Thyroid gland (tissue), 4 donors: ENCODE results near the gene TAB2. TPM values are rescaled to one million over a fixed set of nuclear protein-coding genes. Genes with fewer than 3 reads are reported as not detected.
"Not testable (repeated sequence)": the region's sequence is repeated elsewhere in the genome, so short reads cannot be mapped to it uniquely, and the experiment has no call there.

Experiments used
- DNase-seq, 2 donors: peaks; one replicate each; pipeline ENCODE4 v3.0.0-alpha.2; 2019
- H3K27ac ChIP-seq, 3 donors: fragments of 200-600 bp; sonication (generic); 1 replicate in 2 of 3; 2 replicates in 1 of 3; pipeline ENCODE4 v1.5.1; 2016 to 2019; ENCODE audit warnings: mild to moderate bottlenecking in 1 of 3, moderate library complexity in 1 of 3
- H3K27me3 ChIP-seq: fragments of 200-600 bp; sonication (generic); one replicate; pipeline ENCODE4 v1.5.1; 2019
- H3K36me3 ChIP-seq, 2 donors: fragments of 200-600 bp; sonication (generic); one replicate each; pipeline ENCODE4 v1.5.1; 2016 to 2019
- H3K4me1 ChIP-seq, 2 donors: fragments of 200-600 bp; sonication (generic); one replicate each; pipeline ENCODE4 v1.5.1; 2017 to 2019
- H3K4me3 ChIP-seq, 3 donors: fragments of 200-600 bp; sonication (generic); replicated peaks in 1 of 3; 1 replicate in 2 of 3; 2 replicates in 1 of 3; pipeline ENCODE4 v1.5.1; 2016; ENCODE audit warnings: mild to moderate bottlenecking in 1 of 3
- H3K9me3 ChIP-seq: fragments of 200-600 bp; sonication (generic); one replicate; pipeline ENCODE4 v1.5.1; 2017
- POLR2A ChIP-seq, 2 donors: fragments of 450-650 bp; IDR thresholded peaks; one replicate each; pipeline ENCODE4 v1.6.1; 2017; ENCODE audit warnings: antibody characterized with exemption in 2 of 2, mild to moderate bottlenecking in 2 of 2, moderate library complexity in 1 of 2
- WGBS, 2 donors: methylation state at CpG; one replicate each; pipeline ENCODE4 v1.1.5; 2017; 5-methylcytosine and 5-hydroxymethylcytosine counted together
- intact Hi-C: fragments of 100-400 bp; cut with DNase I; formaldehyde crosslinking; loops from one replicate; pipeline ENCODE4 v1.15.1; 2023
- small RNA-seq: library from RNA; depleted of rRNA; stranded (forward); fragments of <200 nt; gene quantifications from one replicate; pipeline ENCODE3, GENCODE V24; 2016
- total RNA-seq, 4 donors: library from RNA; depleted of rRNA; stranded (reverse); fragments of >200 nt; gene quantifications; one replicate each; pipeline ENCODE4 v1.2.3, GENCODE V29; 2016
- TF ChIP-seq, protein P1 (sequence below), 6 experiments: fragments of 200-600 bp in 3 of 6; fragments of 450-650 bp in 3 of 6; sonication (generic) in 3 of 6; IDR thresholded peaks; one replicate each; pipeline ENCODE4 v1.5.1; 2016 to 2019; ENCODE audit warnings: antibody characterized with exemption in 6 of 6, mild to moderate bottlenecking in 2 of 6, inconsistent platforms in 1 of 6, moderate library complexity in 1 of 6

Gene TAB2
- total RNA-seq, 4 donors from 2014 or later: 58.5 to 74.3 (median 64.7) TPM

DNA sequence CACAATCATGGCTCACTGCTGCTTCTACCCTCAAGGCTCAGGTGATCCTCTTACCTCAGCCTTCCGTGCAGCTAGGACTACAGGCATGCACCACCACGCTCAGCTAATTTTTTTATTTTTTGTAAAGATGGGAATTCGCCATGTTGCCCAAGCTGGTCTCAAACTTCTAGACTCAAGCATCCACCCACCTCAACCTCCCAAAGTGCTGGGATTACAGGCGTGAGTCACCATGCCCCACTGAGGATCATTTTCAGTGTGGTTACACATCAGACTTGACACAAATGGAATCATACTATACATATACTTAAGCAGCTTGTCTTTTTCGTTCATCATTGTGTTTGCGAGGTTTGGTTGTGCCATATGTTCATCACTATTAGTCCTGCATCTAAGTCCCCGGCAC lies 140.7 kb downstream of the TAB2 start:
- Histone ChIP-seq H3K9me3 (no peaks in the 10 kb centered on the region), H3K36me3 (no peaks in the 10 kb centered on the region), H3K27ac (no peak overlapping the region), H3K4me1 (peaks cover 29 to 43% of the 10 kb centered on the region in 2 donors), H3K27me3 (no peaks in the 10 kb centered on the region), H3K4me3 (no peak overlapping the region)
- intact Hi-C loops: no loop called here
- WGBS, 2 donors: 96 to 97% methylated on average over 7 of the region's 7 CpGs
- no peak for DNase-seq
- TF ChIP-seq, protein P1, sequence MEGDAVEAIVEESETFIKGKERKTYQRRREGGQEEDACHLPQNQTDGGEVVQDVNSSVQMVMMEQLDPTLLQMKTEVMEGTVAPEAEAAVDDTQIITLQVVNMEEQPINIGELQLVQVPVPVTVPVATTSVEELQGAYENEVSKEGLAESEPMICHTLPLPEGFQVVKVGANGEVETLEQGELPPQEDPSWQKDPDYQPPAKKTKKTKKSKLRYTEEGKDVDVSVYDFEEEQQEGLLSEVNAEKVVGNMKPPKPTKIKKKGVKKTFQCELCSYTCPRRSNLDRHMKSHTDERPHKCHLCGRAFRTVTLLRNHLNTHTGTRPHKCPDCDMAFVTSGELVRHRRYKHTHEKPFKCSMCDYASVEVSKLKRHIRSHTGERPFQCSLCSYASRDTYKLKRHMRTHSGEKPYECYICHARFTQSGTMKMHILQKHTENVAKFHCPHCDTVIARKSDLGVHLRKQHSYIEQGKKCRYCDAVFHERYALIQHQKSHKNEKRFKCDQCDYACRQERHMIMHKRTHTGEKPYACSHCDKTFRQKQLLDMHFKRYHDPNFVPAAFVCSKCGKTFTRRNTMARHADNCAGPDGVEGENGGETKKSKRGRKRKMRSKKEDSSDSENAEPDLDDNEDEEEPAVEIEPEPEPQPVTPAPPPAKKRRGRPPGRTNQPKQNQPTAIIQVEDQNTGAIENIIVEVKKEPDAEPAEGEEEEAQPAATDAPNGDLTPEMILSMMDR (IDR thresholded peaks at IDR 0.05): no peak
- TF ChIP-seq POLR2A (IDR thresholded peaks at IDR 0.05): no peak

DNA sequence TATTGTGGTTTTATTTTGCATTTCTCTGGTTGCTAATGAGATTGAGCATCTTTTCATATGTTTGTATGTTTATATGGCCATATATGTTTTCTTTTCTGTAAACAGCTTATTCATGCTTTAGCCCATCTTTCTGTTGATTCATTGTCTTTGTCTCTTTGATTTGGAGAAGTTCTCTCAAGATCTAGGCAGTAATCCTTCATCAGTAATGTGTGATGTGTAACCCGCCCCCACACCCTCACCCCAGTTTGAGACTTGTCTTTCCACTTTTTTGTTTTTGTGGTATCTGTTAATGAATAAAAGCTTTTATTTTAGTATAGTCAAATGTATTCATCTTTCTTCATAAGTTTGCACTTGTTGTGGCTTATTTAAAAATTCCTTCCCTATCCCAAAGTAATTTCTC lies 141.3 kb downstream of the TAB2 start:
- TF ChIP-seq, protein P1 (IDR thresholded peaks at IDR 0.05): no peak
- TF ChIP-seq POLR2A (IDR thresholded peaks at IDR 0.05): no peak
- intact Hi-C loops: no loop called here
- peaks cover 25 to 42% of the 10 kb centered on the region in 2 donors for H3K4me1 ChIP-seq
- H3K27me3 ChIP-seq: no peaks in the 10 kb centered on the region
- no peaks in the 10 kb centered on the region for H3K9me3 ChIP-seq
- no peak overlapping the region for H3K27ac ChIP-seq
- no peak for DNase-seq
- no peak overlapping the region for H3K4me3 ChIP-seq
- H3K36me3 ChIP-seq: no peaks in the 10 kb centered on the region
- WGBS, 2 donors: 97 to 100% methylated on average over 1 of the region's 1 CpG

DNA sequence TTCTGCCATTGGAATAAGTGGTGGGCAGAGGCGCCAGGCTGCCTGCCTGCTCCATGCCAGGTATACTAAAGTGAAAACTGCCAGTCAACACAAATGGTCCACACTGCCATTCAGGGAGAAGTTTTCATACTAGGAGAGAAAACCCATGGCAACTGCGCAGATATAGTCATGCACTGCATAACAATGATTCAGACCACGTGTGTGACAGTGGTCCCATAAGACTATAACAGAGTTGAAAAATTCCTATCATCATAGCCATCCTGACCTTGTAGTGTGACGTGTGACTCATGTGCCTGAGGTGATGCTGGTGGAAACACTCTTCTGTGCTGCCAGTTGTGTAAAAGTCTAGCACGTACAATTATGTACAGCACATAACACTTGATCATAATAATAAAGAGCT lies 142.2 kb downstream of the TAB2 start:
- no peaks in the 10 kb centered on the region for H3K9me3 ChIP-seq
- WGBS, 2 donors: 71 to 73% methylated on average over 4 to 5 of the region's 5 CpGs
- intact Hi-C loops: no loop called here
- no peak overlapping the region for H3K27ac ChIP-seq
- no peaks in the 10 kb centered on the region for H3K36me3 ChIP-seq
- peaks cover 29 to 44% of the 10 kb centered on the region in 2 donors for H3K4me1 ChIP-seq
- TF ChIP-seq POLR2A (IDR thresholded peaks at IDR 0.05): no peak
- TF ChIP-seq, protein P1 (IDR thresholded peaks at IDR 0.05): no peak
- no peaks in the 10 kb centered on the region for H3K27me3 ChIP-seq
- no peak for DNase-seq
- H3K4me3 ChIP-seq: no peak overlapping the region

DNA sequence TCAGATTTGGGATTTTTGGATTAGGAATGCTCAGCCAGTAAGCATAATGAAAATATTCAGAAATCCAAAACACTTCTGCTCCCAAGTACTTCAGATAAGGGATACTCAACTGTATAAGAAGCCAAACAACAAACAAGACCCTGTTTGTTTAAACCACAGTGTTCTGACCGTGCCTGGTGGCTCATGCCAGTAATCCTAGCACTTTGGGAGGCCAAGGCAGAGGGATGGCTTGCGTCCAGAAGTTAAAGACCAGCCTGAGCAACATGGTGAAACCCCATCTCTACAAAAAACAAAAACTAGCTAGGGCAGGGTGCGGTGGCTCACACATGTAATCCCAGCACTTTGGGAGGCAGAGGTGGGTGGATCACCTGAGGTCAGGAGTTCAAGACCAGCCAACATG lies 142.7 kb downstream of the TAB2 start:
- H3K36me3 ChIP-seq, H3K4me3 ChIP-seq, H3K9me3 ChIP-seq, H3K27ac ChIP-seq, H3K27me3 ChIP-seq, intact Hi-C loops: not testable (repeated sequence)
- peak in 1 of 2 donors; percentile 23 for DNase-seq
- peaks cover 26 to 39% of the 10 kb centered on the region in 2 donors for H3K4me1 ChIP-seq
- 46 to 83% methylated on average over 3 of the region's 3 CpGs for WGBS, 2 donors

Small RNAs within 50 kb of the gene (small RNA-seq; reads per million reads assigned to genes)
- not detected for gene RN7SL234P

Other genes with a start within 250 kb of the TAB2 start
- gene SUMO4, start 82.5 kb downstream of the TAB2 start, total RNA-seq: 1 to 10 TPM; 3.6 to 9.9 (median 4.7) TPM
- gene ZC3H12D, start 167.3 kb downstream of the TAB2 start, total RNA-seq: 1 to 10 TPM in 2 of 4 donors, under 1 TPM in 2; 0.78 to 1.4 (median 0.99) TPM
- 10 to 100 TPM; 42.4 to 57.2 (median 48.4) TPM for gene PPIL4, start 228.3 kb downstream of the TAB2 start, total RNA-seq
- gene GINM1, start 248.7 kb downstream of the TAB2 start, total RNA-seq: 100 to 1,000 TPM in 1 of 4 donors, 10 to 100 TPM in 3; 77.3 to 101 (median 86.8) TPM